Cardiac muscle cell (in vitro differentiated cells and primary cell): ENCODE measurements around the gene TXNDC5. TPM values are rescaled to one million over a fixed set of nuclear protein-coding genes. Genes with fewer than 3 reads are reported as not detected.

Experiments used
- DNase-seq, 2 donors: peaks; one replicate each; pipeline versions ENCODE4 v3.0.0 to v3.0.0-alpha.2; 2010 to 2017; ENCODE audit warnings: low read depth in 1 of 2, low spot score in 1 of 2
- H3K27ac ChIP-seq: fragments of 200-600 bp; sonication (generic); 2 replicates; pipeline ENCODE4 v1.5.1; 2016
- H3K27me3 ChIP-seq: fragments of 200-600 bp; sonication (generic); 2 replicates; pipeline ENCODE4 v1.6.0; 2016; ENCODE audit warnings: control low read depth
- H3K36me3 ChIP-seq: fragments of 200-600 bp; sonication (generic); 2 replicates; pipeline ENCODE4 v1.5.1; 2016; ENCODE audit warnings: control low read depth
- H3K4me1 ChIP-seq: fragments of 200-600 bp; sonication (generic); 2 replicates; pipeline ENCODE4 v1.8.1; 2017; ENCODE audit warnings: low read depth, mild to moderate bottlenecking, mixed run types
- H3K4me3 ChIP-seq: fragments of 200-600 bp; sonication (generic); 2 replicates; pipeline ENCODE4 v1.5.1; 2016; ENCODE audit warnings: mild to moderate bottlenecking
- H3K9me3 ChIP-seq: fragments of 200-600 bp; sonication (generic); 2 replicates; pipeline ENCODE4 v1.5.1; 2017; ENCODE audit warnings: low read depth, mild to moderate bottlenecking, control low read depth
- polyA plus RNA-seq: library from polyadenylated mRNA; unstranded; fragments of >200 nt; fragmentation: Nextera tagmentation; extraction: Ambion mirVana; gene quantifications from 2 replicates; pipeline ENCODE4 v1.2.1, GENCODE V29; 2016
- total RNA-seq: library from RNA; depleted of rRNA; stranded (reverse); fragments of >200 nt; gene quantifications from 2 replicates; pipeline ENCODE4 v1.2.3, GENCODE V29; 2016
- TF ChIP-seq, protein P1 (sequence below): IDR thresholded peaks from 2 replicates; pipeline ENCODE4 v1.5.1; 2012; ENCODE audit warnings: low read depth, mild to moderate bottlenecking, low read length

Gene TXNDC5
- total and polyA plus RNA-seq, 2 experiments from 2014 or later = 73.1 to 111 TPM

DNA sequence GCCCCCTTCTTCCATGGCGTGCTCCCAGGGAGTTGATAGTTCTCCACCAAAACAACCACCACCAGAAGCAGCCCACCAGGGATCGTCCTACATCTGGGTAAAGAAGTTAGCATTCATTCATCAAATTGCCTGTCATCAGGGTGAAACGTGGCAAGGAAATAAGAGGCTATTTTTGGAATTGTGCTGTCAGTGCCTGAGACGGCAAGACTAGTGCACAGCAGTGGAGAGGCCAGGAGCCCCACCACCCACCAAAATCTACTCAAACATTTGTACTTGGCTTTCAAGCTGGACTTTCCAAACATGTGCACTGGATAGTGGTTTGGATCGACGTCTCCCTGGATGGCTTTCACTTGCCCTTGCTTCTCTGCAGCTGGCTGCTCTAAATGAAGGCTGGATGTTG, 44.8 kb downstream of the TXNDC5 start:
- H3K27ac ChIP-seq = no peak overlapping the region
- H3K36me3 ChIP-seq = no peaks in the 10 kb centered on the region
- peak; percentile 24 to 44 for DNase-seq
- TF ChIP-seq, protein P1, sequence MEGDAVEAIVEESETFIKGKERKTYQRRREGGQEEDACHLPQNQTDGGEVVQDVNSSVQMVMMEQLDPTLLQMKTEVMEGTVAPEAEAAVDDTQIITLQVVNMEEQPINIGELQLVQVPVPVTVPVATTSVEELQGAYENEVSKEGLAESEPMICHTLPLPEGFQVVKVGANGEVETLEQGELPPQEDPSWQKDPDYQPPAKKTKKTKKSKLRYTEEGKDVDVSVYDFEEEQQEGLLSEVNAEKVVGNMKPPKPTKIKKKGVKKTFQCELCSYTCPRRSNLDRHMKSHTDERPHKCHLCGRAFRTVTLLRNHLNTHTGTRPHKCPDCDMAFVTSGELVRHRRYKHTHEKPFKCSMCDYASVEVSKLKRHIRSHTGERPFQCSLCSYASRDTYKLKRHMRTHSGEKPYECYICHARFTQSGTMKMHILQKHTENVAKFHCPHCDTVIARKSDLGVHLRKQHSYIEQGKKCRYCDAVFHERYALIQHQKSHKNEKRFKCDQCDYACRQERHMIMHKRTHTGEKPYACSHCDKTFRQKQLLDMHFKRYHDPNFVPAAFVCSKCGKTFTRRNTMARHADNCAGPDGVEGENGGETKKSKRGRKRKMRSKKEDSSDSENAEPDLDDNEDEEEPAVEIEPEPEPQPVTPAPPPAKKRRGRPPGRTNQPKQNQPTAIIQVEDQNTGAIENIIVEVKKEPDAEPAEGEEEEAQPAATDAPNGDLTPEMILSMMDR = peak; percentile 11
- no peak overlapping the region for H3K4me3 ChIP-seq
- H3K9me3 ChIP-seq = no peaks in the 10 kb centered on the region
- H3K27me3 ChIP-seq = no peaks in the 10 kb centered on the region
- no peaks in the 10 kb centered on the region for H3K4me1 ChIP-seq

DNA sequence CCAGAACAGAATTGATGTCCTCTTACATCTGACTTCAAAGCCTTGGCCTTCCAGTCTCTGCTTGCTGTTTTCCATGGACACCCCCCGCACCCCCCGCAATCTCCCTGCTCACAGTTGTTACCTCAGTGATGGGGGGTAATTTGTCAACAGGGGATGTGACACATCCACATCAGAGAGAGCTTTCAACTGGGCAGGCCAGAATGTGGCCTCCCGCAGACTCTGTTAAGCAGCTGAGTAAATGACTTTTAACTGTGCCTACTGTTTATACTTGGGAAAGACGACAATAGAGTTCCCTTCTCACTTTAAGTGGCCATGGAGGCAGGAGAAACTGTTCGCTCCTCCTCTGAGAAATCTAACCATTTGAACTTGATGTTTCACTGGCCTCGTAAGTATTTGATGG, 51.0 kb downstream of the TXNDC5 start:
- no peaks in the 10 kb centered on the region for H3K27me3 ChIP-seq
- no peak overlapping the region for H3K27ac ChIP-seq
- H3K4me3 ChIP-seq = no peak overlapping the region
- no peaks in the 10 kb centered on the region for H3K36me3 ChIP-seq
- no peaks in the 10 kb centered on the region for H3K4me1 ChIP-seq
- no peak for DNase-seq
- TF ChIP-seq, protein P1 = no peak
- H3K9me3 ChIP-seq = no peaks in the 10 kb centered on the region

DNA sequence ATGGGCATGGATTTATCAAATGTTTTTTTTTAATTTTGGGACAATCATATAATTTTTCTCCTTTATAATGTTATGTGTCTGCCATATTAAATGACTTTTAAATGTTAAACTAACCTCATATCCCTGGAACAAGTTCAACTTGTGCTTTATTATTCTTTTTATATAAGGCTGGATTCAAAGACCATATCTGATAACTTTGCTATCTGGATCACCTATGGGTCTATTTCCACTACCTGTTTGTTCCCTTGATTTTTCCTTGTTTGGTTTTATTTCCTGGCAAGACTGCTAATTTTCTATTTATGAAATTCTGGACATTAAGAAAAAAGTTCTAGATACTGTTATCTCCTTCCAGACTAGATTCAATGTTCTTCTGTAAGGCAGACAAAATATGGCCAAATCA, 58.8 kb downstream of the TXNDC5 start:
- H3K27ac ChIP-seq = no peak overlapping the region
- no peak overlapping the region for H3K4me3 ChIP-seq
- no peaks in the 10 kb centered on the region for H3K36me3 ChIP-seq
- DNase-seq = no peak
- H3K4me1 ChIP-seq = no peaks in the 10 kb centered on the region
- no peaks in the 10 kb centered on the region for H3K9me3 ChIP-seq
- H3K27me3 ChIP-seq = no peaks in the 10 kb centered on the region
- TF ChIP-seq, protein P1 = no peak

DNA sequence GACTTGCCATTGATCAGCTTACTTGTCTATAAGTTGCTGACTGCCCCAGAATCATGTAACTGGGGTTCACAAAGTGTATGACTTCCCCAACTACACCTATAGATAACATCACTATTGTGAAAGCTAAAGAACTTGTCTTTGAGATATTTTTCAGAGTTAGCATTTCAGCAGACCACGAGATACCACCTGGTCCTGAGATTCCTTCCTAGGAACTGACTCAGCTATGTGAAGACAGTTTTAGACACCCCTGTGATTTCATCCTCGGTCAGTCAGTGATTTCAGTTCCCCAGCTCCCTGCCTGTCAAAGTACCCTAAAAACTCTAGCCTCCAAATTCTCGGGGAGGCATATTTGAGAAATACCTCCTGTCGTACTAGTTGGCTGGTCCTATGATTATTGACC, 62.4 kb downstream of the TXNDC5 start:
- TF ChIP-seq, protein P1 = no peak
- Histone ChIP-seq H3K9me3 (no peaks in the 10 kb centered on the region), H3K27me3 (no peaks in the 10 kb centered on the region), H3K27ac (no peak overlapping the region), H3K36me3 (no peaks in the 10 kb centered on the region), H3K4me1 (no peaks in the 10 kb centered on the region), H3K4me3 (no peak overlapping the region)
- no peak for DNase-seq

DNA sequence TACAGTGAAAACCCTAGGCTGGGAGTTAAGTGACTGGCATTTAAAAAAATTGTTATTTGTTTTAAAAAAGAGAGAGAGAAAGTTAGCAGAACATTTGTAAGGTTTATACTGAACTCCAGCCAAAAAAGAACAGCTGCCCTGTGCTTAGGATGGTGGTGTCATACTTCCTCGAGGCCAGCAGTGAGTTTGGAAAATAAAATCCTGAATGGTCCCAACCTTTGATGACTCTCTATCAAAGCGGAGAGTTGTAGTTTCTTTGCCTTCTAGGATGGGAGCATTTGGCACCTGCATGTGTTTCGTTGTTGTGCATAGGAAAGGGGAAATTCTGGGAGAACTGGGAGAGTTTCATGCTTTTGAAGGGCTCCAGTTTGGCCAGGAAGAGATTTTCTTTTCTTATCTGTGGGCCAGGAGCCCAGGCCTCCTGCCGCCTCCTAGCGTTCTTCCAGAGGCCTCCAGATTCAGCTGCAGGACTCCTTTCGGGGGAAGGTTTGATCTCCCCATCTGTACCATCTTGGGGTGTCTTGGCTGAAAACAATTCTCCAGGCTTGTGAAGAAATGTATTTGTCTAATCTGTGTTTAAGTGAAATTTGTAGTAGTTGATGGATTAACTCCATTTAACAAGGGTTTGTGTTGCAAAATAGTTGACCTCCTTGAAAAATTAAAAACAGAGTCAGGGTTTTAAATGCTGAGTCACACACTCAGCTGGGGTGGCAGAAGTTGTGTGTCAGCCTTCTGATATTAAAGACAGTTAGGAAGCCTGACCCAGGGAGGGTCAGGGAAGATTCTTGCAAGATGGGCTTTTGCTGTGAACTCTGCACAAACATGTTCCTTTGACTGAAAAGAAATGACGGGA, 63.4 kb downstream of the TXNDC5 start:
- Histone ChIP-seq H3K4me3 (no peak overlapping the region), H3K36me3 (no peaks in the 10 kb centered on the region), H3K9me3 (no peaks in the 10 kb centered on the region), H3K27ac (no peak overlapping the region), H3K27me3 (no peaks in the 10 kb centered on the region), H3K4me1 (no peaks in the 10 kb centered on the region)
- TF ChIP-seq, protein P1 = peak; percentile 77
- peak in 1 of 2 donors; percentile 75 for DNase-seq
